Fibroblast of skin of right biceps (primary cell): ENCODE results near the gene GABRA5.
"Not testable (repeated sequence)": the region's sequence is repeated elsewhere in the genome, so short reads cannot be mapped to it uniquely, and the experiment has no call there.

Experiments used
- DNase-seq: peaks from one replicate; pipeline ENCODE4 v3.0.0-alpha.2; 2013

The GABRA5 gene

DNA sequence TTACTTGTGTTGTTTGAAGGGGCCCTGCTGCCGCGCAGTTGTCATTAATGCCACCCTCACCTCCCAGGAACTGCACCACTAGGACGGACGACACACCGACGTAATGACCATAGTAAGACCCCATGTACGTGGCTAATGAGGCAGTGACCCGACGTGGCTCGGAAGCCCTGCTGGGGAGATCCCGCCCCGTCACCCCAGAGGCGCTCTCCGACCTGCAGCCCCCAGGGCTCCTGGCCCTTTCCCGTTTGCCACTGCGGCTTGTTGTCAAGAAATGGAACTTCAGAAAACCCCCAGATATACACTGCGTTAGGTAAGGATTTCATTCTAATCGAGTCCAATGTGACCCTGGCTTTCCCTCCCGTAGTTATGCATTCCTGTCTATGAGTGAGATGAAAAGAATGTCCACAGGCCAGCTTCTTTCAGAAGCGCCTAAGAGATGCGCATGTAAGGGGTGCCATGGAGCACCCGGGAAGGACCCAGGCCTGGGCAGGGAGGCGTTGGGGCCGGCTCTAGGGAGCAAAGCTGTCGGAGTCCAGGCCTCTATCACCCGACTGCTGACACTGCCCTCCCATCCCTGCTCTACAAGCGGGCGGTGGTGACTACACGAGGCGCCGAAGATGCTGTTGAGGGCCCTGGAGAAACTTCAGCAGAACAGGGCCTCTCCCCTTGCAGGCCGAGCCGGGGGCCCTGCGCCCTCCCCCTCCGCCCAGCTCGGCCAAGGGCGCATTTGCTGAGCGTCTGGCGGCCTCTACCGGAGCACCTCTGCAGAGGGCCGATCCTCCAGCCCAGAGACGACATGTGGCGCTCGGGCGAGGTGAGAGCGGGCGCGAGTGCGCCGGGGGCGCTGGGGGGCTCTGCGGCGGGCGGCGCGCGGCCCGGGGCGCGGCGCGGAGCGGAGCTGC is at the start of gene GABRA5:
TSS of gene GABRA5 (plus strand) at position 765 of the 902 bp plus-strand sequence. CDS start 2,187 bp downstream, outside the sequence.
- DNase-seq: peak; percentile 81

- DNase-seq: not testable (repeated sequence)
Measured at GRCh38 chr15:26831191-26831590, 35.7 kb upstream of the GABRA5 start.

GRCh38 chr15:26831951-26832350 is 34.9 kb upstream of the GABRA5 start:
- DNase-seq: no peak

DNA sequence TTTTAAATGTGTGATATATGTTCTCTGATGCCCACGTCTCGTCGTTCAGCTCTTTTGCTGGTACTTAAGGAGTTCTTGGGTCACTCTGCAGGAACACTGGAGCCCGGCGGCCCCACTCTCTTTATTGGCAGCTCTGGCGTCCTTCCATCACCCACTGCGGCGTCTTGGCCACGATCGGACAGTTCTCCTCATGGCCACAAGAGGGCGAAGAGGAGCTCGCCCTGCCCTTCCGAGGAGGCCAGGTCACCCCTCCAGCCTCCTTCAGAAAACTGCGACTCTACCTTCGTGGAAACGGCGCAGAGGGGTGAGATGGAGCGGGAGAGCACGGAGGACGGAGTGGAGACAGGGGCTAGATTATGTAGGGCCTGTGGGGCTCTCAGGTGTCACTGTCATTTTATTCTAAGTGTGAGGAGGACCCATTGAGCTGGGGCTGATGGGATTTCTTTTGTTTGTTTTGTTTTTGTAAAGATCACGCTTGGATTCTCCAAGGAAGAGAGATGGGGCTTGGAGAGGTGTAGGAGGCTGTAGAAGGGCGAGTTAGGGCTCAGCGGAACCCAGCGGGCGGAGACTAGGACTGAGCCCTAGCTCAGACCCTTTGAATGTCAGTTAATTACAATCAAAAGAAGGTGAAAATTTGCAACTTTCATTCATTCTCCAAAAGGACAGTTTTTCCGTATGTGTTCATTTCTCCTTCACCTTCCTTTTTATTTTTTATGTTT is 28.0 kb upstream of the GABRA5 start:
- peak; percentile 8 for DNase-seq

GRCh38 chr15:26841514-26841913 is 25.3 kb upstream of the GABRA5 start:
- no peak for DNase-seq

DNA sequence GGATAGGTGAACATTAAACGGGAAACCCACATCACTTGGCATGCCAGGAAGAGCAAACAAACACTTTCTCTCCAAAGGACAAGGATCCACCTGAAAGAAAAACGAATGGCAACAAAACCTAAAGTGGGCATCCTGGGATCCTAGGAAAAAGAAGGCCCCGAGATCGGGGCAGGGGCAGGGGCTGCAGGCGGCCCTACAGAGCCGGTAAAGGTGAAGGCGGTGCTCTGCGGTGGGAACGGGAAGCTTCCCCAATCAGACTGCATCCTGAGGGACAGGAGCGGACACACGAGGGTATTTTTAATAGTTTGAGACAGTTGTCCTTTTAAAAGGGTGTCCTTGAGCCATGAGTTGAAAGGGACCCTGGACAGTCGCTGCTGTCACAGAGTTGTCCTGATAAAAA is 24.9 kb upstream of the GABRA5 start:
- no peak for DNase-seq

DNA sequence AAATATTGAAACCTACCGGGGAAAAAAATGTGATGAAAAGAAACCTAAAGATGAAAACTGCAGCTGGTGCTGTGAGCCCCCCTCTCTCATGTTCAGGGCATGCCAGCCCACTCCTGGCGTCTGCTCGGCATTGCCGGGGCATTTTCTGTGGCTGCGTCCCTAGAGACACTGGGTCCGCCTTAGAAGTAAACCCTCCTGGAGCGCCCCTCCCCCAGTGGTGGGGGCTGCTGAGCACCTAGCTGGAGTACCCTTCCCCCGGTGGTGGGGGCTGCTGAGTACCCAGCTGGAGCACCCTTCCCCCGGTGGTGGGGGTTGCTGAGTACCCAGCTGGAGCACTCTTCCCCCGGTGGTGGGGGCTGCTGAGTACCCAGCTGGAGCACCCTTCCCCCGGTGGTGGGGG is 24.5 kb upstream of the GABRA5 start:
- no peak for DNase-seq

- no peak for DNase-seq
Measured at GRCh38 chr15:26844901-26845300, 22.0 kb upstream of the GABRA5 start.

- peak; percentile 3 for DNase-seq
Measured at GRCh38 chr15:26848498-26848897, 18.4 kb upstream of the GABRA5 start.

DNA sequence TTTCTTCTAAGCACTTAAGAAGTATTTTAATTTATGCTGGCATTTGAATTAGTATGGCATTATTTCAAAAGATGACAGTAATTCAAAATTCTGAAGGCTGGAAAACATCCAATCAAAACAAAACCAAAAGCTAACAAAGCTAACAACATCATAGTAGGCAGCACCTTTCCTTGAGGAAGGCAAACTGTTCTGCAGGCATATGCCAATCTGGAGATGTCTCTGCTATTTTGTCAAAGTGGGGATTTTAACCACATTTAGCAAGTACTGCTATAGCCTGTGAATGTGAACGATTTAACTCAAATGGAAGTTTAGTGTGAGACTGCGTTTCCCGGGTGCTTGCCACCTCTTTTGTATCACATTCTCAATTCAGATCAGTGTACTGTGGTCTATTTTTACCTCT is 16.7 kb upstream of the GABRA5 start:
- no peak for DNase-seq

- DNase-seq: no peak
Measured at GRCh38 chr15:26852980-26853379, 13.9 kb upstream of the GABRA5 start.

DNA sequence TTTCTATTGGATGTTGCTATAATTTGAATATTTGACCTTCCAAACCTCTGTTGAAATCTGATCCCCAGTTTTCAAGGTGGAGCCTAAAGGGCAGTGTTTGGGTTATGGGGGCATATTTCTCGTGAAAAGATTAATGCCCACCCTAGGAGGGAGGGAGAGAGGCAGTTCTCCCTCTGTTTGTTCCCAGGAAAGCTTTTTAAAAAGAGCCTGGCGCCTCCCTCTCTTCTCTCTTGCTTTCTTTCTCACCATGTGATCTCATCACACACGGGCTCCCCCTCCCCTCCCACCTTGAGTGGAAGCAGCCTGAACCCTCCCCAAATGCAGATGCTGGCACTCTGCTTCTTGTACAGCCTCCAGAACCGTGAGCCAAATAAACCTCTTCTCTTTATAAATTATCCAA is 12.4 kb upstream of the GABRA5 start:
- no peak for DNase-seq

DNA sequence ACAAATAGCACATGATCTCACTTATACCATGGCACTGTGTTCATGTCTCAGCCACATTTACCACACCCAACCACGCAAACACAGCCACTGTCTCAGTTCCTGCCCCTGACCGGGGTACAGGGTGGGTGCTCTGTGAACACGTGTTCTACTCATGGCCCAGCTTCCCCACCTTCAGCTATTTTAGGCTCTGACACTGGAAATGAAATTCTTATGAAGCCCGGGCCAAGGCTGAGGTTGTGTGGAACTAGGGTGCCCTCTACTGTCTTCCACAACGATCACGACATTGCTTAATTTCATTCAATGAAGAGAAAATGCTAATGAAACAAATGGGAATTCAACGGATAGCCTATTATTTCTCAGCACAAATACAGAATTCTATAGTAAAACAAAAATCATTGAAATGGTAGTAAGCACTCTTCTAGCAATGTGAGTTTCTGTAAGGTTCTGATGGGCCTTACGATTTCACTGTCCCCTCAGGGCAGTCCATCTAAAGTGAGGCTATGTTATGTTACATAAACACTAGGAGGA is 2.1 kb upstream of the GABRA5 start:
- DNase-seq: peak; percentile 62

DNA sequence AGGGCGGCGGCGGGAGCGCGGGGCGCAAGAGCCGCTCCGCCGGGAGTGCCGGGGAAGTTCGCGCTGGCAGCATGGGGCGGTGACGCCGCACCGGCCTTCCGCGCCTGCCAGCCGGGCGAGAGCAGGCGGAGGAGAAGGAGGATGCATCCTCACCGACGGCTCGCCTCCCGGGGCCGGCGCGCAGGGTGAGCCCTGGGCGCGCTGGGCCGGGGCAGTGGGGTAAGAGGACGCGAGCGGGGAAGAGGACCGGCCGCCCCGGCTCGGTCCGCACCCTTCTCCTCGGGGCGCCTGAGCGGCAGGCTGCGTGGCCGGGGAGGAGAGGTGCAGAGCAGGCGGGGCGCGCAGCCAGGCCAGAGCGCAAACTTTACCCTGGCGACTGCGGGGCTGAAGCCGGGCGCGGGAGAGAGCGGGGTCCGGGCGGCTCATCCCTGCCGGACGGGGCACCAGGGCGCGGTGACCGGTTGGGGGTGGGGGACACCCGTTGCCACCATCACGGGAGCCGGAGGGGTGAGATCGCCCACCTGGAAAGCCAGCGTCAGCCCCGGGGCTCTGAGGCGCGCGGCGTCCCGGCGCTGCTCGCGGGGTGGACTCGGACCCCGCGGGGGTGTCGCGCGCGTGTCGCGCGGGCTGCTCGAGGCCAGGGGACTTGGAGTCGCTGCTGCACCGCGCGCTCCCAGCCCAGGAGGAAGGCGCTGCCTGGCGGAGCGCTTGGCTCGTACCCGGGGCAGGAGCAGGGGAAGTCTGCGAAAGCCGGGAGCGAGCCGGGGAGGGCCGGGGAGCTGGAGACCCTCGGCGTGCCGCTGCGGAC is 542 bp downstream of the GABRA5 start:
- DNase-seq: no peak

DNA sequence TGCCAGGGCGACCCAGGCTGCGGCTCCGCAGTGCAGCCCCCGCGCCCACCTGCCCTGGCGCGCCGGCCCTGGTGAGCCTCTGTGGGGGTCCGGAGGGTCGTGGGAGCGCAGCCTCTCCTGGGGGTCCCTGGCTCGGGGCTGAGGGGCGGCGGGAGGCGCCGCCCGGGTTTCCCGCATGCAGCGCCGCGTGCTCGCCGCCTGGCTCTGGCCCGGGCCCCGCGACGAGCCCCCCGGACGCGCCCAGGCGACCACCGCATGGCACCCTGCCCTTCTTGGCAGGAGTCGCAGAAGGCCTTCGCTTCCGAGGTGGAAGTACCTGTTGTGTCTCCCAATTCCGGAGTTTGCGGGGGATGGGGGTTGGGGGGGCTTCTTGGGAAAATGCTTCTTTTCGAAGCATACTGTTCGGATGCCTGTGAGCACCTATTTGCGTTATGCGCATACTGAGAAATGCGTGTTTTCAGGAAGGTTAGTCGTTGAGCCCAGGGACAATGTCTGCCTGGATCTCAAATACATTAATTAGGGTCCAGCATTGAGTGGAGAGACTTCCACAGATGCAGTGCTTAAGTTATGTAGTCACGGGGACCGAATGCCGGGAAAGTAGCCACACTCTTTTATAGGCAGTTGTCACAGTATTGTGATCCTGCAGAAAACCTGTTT is 1.3 kb downstream of the GABRA5 start:
- DNase-seq: no peak

- DNase-seq: no peak
Measured at GRCh38 chr15:26869628-26870027, 2.8 kb downstream of the GABRA5 start.

DNA sequence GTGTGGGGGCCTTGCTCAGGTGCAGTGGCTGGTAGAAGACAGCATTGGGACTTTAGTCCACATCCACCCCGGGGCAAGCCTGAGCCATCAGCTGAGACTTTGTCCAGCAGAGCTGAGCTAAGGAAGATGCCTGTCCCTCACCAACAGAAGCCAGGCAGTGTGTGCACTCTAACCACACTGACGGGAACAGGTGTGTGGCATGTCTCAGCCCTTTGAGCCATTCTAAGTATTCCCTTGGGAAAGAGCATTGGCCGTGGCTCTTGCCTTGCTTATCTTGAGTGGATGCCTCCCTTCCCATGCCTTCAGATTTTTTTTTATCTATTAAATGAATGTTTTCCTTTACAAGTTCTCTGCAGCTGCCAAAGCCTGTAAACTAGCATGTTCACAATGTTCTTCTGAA is 3.5 kb downstream of the GABRA5 start:
- no peak for DNase-seq

DNA sequence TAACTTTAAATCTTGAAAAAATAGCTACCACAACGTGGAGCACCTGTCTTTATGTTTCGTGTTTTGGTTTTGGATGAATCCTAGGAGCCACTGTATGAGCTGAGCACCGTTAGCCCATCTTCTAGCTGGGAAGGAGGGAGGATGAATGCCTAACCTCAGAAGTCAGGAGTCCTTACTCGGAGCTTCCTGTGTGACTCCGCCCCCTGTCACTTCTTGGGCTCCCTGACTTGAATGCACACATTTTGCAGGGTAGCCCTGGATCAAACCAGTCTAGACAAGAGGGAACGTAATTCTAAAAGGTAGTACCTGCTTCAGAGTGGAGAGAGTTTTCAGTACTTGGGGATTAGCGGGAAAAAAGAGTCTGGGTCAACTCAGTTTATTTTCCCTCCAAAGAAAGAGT is 5.3 kb downstream of the GABRA5 start:
- no peak for DNase-seq

DNA sequence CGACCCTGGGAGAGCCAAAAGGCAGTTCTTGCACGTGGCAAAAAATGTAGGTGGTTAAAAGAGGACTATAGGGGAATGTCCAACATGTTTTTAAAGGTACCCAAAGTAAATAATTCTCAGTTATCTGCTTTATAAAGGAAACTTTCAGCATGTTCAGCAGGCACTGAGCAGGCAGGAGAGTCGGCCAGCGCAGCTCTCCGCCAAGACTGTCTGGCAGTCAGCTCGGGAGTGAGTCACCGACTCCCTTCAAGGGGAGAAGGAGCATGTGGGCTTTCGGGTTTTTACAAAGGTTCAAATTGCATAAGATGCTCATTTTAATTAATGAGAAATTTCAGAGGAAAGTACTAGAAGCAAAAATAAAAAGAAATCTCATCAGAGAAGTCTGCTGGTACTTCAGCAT is 7.0 kb downstream of the GABRA5 start:
- peak; percentile 63 for DNase-seq

GRCh38 chr15:26874774-26875475 is 8.1 kb downstream of the GABRA5 start:
- DNase-seq: no peak

DNA sequence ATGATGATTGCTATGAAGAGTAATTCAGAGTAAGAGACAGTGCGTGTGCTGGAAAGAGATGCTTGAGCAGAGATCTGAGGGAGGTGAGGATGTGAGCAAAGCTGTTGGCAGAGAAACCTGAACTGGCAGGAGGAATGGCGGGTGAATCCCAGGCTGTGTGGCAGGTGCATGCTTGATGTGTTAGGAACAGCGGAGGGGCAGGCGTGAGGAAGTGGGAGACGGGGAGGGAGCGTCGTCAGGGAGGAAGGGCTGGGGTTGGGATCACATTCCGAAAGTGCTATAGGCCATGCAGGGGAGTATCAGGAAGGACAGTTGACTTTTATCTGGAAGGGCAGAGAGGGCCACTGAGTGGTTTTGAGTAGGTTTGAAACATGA is 8.6 kb downstream of the GABRA5 start:
- DNase-seq: no peak

- no peak for DNase-seq
Measured at GRCh38 chr15:26877831-26878230, 11.0 kb downstream of the GABRA5 start.
